GM11168 (cell line): ENCODE results near the gene NPTX1.
"Not testable (repeated sequence)": the region's sequence is repeated elsewhere in the genome, so short reads cannot be mapped to it uniquely, and the experiment has no call there.

Source experiments
- in situ Hi-C: fragments of 300-500 bp; cut with MboI; formaldehyde crosslinking; loops from one replicate; pipeline ENCODE4 v1.12.0; 2022; ENCODE audit warnings: low sequenced_read_pairs; ENCODE audit not compliant: unreplicated experiment

The NPTX1 gene, protein sequence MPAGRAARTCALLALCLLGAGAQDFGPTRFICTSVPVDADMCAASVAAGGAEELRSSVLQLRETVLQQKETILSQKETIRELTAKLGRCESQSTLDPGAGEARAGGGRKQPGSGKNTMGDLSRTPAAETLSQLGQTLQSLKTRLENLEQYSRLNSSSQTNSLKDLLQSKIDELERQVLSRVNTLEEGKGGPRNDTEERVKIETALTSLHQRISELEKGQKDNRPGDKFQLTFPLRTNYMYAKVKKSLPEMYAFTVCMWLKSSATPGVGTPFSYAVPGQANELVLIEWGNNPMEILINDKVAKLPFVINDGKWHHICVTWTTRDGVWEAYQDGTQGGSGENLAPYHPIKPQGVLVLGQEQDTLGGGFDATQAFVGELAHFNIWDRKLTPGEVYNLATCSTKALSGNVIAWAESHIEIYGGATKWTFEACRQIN

GRCh38 chr17:80475910-80476876 is at the start of gene NPTX1:
Gene NPTX1 (minus strand): TSS chr17:80476607. CDS start chr17:80476446, 161 bp downstream.
- in situ Hi-C loops, result no loop called here

- in situ Hi-C loops, result no loop called here
Measured at GRCh38 chr17:80523956-80524712, 47.7 kb upstream of the NPTX1 start.

DNA sequence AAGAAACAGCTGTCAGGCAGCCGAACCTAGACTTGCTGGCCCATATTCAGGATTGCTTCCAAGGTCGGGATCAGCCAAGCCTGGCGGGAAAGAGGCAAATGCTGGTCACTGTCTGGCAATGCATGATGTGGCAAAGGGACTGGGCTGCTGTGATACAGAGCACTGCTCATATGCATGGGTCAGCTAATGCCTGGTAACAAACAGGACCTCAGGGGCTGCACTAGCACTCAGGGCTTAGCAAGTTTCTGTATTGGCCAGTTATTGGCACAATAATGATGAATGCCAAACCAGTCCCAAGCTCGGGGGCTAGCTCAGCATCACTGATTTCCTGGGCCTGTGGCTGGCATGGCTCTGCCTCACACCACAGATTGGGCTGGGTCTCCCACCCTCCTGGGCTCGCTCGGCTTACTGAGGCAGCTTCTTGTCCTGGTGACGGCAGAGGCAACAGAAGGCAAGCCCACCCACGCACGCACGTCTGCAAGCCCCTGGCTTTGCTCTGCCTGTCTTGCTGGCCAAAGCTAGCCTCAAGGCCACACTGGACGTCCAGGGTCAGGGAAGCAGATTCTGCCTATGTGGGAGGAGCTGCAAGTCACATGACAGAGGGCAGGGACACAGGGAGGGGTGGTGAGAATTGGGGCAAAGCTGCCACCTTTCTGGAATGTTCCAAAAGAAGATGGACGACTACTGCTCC is 46.8 kb upstream of the NPTX1 start:
- in situ Hi-C loops, result no loop called here

DNA sequence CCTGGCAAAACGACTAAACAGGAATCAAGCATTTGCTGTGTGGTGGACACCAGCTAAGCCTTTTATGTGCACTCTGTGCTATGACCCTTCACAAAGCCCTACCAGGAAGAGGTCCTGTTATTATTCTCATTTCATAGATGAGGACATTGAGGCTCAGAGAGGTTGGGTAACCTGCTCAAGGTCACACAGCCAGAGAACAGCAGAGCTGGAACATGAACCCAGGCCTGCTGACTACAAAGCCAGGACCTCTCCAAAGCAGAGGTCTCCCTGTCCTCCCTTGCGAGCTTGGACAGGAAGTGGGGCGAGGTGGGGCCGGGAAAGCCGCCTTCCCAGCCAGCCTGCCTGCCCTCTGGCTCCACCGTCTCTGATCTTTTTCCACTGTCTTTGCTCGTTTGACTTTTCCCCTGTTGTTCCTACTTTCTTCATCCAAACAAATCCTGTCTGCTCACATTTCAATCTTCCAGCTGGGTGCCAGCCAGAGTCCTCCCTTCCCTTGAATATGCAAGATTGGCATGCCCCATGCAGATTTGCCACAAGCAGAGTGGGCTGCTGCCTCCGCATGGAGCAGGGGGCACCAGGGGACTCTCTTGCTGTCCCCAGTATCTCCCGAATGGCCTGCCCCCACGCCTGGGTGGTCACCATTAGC is 44.5 kb upstream of the NPTX1 start:
- in situ Hi-C loops, result no loop called here

- in situ Hi-C loops, result no loop called here
Measured at GRCh38 chr17:80519091-80519781, 42.8 kb upstream of the NPTX1 start.

DNA sequence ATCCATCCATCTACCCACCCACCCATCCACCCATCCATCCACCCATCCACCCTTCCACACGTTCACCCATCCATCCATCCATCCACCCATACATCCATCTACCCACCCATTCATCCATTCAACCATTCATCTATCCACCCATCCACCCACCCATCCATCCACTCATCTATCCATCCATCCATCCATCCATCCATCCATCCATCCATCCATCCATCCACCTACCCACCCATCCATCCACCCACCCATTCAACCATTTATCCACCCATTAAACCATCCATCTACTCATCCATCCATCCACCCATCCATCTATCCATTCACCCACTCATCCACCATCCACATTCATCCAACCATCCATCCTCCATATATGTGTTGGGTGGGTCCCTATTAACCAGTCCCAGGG is 42.0 kb upstream of the NPTX1 start:
- in situ Hi-C loops, result no loop called here

DNA sequence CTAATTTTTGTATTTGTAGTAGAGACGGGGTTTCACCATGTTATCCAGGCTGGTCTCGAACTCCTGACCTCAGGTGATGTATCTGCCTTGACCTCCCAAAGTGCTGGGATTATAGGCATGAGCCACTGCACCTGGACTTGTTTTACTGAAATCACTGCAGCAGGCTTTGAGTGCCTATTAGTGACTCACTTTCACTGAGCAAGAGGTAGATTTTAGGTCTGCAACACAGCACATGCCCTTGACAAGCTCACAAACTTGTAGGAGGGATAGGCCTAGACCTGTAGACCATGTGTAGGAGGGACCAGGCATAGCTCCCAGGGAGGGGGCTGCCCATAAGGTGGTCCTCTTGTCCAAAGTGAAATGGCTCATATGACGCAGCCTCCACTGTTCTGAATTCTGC is 41.2 kb upstream of the NPTX1 start:
- in situ Hi-C loops, result no loop called here

DNA sequence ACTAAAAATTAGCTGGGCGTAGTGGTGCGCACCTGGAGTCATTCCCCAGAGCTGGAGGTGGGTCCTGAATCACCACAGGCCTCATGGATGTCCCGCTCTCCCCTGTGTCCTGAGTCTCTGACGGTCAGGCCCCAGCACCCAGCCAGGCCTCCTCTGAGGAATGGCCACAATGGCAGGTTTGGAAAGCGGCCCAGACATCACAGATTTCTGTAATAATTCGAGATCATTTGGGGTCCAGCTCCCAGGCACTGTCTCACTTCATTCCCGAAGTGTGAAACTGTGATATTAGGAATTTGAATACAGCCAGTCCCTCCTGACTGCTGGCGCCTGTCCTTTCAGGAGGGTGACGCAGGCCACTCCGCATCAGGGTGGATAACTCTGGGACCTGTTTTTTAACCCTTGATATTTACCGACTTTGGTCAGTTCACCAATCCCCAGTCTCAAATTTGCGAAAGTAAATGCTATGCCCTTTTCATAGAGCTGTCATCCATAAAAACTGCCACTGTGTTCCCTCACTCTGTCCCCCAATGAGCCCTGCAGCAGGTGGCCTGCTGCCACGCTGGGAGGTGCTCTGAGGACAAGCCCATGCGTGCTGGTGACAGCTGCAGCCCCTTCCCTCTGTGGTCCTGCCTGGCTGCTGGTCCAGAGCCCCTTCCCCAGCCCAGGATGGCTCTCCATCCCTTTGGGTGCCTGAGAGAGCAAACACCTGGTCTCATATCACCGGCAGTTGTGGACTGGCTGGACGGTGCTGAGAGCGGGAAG is 39.9 kb upstream of the NPTX1 start:
- in situ Hi-C loops, result no loop called here

- in situ Hi-C loops, result no loop called here
Measured at GRCh38 chr17:80513892-80514291, 37.5 kb upstream of the NPTX1 start.

GRCh38 chr17:80513201-80513600 is 36.8 kb upstream of the NPTX1 start:
- in situ Hi-C loops, result no loop called here

DNA sequence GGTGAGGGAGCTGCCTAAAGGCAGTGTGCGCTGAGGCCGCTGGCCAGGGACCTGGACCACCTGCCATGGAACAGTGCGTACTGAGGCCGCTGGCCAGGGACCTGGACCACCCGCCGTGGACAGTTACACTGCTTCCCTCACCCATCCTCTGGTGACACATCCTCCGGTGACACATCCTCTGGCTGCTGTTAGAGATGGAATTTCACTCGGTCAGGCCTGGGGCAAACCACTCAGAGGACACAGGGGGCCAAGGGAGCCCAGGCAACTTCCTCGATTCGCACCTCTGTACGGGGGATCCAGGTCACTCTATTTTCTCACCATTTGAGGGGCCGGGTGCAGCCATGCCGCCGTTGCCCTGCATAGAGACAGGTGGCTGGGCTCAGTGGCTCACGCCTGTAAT is 35.8 kb upstream of the NPTX1 start:
- in situ Hi-C loops, result no loop called here

- in situ Hi-C loops, result no loop called here
Measured at GRCh38 chr17:80511222-80512180, 35.1 kb upstream of the NPTX1 start.

DNA sequence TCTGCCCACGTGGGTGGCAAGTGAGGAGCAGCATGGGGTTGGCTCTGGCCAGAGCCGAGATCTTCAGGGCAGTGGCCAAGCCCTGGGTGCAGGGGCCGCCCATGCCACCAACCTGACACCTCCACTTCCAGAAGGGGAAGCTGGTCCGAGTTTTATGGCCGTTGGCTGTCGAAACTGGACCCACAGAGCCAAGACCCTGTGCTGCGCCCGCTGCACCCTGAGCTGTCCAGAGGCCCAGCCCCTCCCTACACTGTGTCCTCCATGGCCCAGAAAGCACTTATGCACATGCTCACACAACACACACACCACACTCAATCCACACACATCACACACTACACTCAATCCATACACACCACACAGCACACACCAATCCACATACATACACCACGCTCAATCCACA is 34.4 kb upstream of the NPTX1 start:
- in situ Hi-C loops, result no loop called here

DNA sequence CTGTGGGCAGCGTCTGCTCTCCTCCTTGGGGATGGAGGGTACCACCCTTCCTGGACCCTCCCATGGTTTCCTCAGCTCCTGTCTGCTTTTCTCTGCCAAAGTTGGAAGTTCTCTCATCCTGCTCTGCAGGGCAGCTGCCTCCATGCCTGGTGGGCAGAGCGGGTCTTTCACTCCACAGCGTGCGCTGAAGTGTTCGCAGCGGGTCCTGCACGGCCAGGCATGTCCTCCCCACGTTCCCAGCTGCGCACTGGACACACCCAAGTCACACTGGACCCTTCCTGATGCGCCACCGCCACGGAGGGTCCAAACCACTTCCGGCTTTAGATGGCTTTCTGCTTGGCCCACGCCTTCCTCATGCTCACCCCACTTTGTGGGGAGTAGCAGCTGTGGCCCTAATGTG is 33.7 kb upstream of the NPTX1 start:
- in situ Hi-C loops, result no loop called here

- in situ Hi-C loops, result no loop called here
Measured at GRCh38 chr17:80509311-80509710, 32.9 kb upstream of the NPTX1 start.

- in situ Hi-C loops, result no loop called here
Measured at GRCh38 chr17:80507965-80508364, 31.6 kb upstream of the NPTX1 start.

DNA sequence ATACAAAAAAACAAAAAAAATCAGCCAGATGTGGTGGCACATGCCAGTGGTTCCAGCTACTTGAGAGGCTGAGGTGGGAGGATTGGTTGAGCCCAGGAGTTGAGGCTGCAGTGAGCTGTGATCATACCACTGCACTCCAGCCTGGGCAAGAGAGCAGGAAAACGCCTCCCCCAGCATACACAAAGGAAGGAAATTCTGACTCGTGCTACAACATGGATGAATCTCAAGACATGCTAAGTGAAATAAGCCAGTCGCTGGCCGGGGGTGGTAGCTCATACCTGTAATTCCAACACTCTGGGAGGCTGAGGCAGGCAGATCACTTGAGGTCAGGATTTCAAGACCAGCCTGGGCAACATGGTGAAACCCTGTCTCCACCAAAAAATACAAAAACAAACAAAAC is 30.8 kb upstream of the NPTX1 start:
- in situ Hi-C loops, result not testable (repeated sequence)
